Body of pancreas (tissue), 4 donors: Measurements from ENCODE around the gene EVA1A.

Experiments used
- POLR2A ChIP-seq, 3 donors: fragments of 450-650 bp; IDR thresholded peaks; one replicate each; pipeline ENCODE4 v1.6.1; 2016; ENCODE audit warnings: antibody characterized with exemption in 3 of 3, mild to moderate bottlenecking in 2 of 3
- TF ChIP-seq, protein P1 (sequence below), 7 experiments: fragments of 450-650 bp in 4 of 7; fragments of 200-600 bp in 3 of 7; sonication (generic) in 3 of 7; IDR thresholded peaks; one replicate each; pipeline ENCODE4 v1.5.1; 2016 to 2019; ENCODE audit warnings: antibody characterized with exemption in 7 of 7

- TF ChIP-seq, protein P1, sequence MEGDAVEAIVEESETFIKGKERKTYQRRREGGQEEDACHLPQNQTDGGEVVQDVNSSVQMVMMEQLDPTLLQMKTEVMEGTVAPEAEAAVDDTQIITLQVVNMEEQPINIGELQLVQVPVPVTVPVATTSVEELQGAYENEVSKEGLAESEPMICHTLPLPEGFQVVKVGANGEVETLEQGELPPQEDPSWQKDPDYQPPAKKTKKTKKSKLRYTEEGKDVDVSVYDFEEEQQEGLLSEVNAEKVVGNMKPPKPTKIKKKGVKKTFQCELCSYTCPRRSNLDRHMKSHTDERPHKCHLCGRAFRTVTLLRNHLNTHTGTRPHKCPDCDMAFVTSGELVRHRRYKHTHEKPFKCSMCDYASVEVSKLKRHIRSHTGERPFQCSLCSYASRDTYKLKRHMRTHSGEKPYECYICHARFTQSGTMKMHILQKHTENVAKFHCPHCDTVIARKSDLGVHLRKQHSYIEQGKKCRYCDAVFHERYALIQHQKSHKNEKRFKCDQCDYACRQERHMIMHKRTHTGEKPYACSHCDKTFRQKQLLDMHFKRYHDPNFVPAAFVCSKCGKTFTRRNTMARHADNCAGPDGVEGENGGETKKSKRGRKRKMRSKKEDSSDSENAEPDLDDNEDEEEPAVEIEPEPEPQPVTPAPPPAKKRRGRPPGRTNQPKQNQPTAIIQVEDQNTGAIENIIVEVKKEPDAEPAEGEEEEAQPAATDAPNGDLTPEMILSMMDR (IDR thresholded peaks at IDR 0.05) = peak in 2 of 7 experiments; percentile 5 to 15
- TF ChIP-seq POLR2A (IDR thresholded peaks at IDR 0.05) = peak; percentile 55 to 86 (median 57)
Observed at GRCh38 chr2:75560768-75561565, at the start of gene EVA1A.
